ENCODE results near the gene LDLR.

- TF ChIP-seq POLR2AphosphoS5 (IDR thresholded peaks at IDR 0.05), result peak; percentile 95 to 98 (median 97)
- peak in 1 of 11 experiments; percentile 33 for TF ChIP-seq CTCF (IDR thresholded peaks at IDR 0.05 in 8 of 11, conservative IDR thresholded peaks at IDR 0.05 in 3 of 11)
- TF ChIP-seq POLR2A (IDR thresholded peaks at IDR 0.05), result peak in 2 of 3 donors; percentile 55 to 88
These were observed 1.2 kb downstream of the LDLR start for GRCh38 chr19:11090264-11090996.
